H9 (cell line): ENCODE measurements around the gene SEMA4D. TPM values are rescaled to one million over a fixed set of nuclear protein-coding genes. Genes with fewer than 3 reads are reported as not detected.

Source experiments
- DNase-seq: peaks from one replicate; pipeline ENCODE4 v3.0.0-alpha.2; 2017
- H2AFZ ChIP-seq: one replicate; pipeline ENCODE4 v1.6.1; 2013; ENCODE audit warnings: mild to moderate bottlenecking, low read length, control low read depth, moderate library complexity
- H2AK5ac ChIP-seq: 2 replicates; pipeline ENCODE4 v1.6.1; 2013; ENCODE audit warnings: low read length, control low read depth, mixed read lengths; ENCODE audit not compliant: insufficient read length
- H2BK120ac ChIP-seq: one replicate; pipeline ENCODE4 v1.6.1; 2013; ENCODE audit warnings: low read depth, mild to moderate bottlenecking, low read length, control low read depth, inconsistent platforms; ENCODE audit not compliant: poor library complexity, severe bottlenecking
- H2BK12ac ChIP-seq: 2 replicates; pipeline ENCODE4 v1.6.1; 2013; ENCODE audit warnings: low read length, control low read depth, mixed read lengths, low read depth; ENCODE audit not compliant: insufficient read length
- H2BK15ac ChIP-seq: 2 replicates; pipeline ENCODE4 v1.6.1; 2013; ENCODE audit warnings: low read depth, low read length, control low read depth
- H2BK20ac ChIP-seq: one replicate; pipeline ENCODE4 v1.6.1; 2013; ENCODE audit warnings: low read depth, mild to moderate bottlenecking, low read length, control low read depth, inconsistent platforms; ENCODE audit not compliant: poor library complexity, severe bottlenecking
- H2BK5ac ChIP-seq: 2 replicates; pipeline ENCODE4 v1.6.1; 2013; ENCODE audit warnings: low read length, control low read depth, mixed read lengths; ENCODE audit not compliant: insufficient read length
- H3K14ac ChIP-seq: 2 replicates; pipeline ENCODE4 v1.6.1; 2013; ENCODE audit warnings: low read length, control low read depth; ENCODE audit not compliant: insufficient read depth
- H3K18ac ChIP-seq: 2 replicates; pipeline ENCODE4 v1.6.1; 2013; ENCODE audit warnings: low read depth, mild to moderate bottlenecking, mixed read lengths, low read length, control low read depth; ENCODE audit not compliant: insufficient read length
- H3K23ac ChIP-seq: 2 replicates; pipeline ENCODE4 v1.6.1; 2013; ENCODE audit warnings: low read length, control low read depth, mixed read lengths, low read depth; ENCODE audit not compliant: insufficient read length
- H3K23me2 ChIP-seq: 2 replicates; pipeline ENCODE4 v1.6.1; 2013; ENCODE audit warnings: low read depth, mild to moderate bottlenecking, mixed read lengths, low read length, control low read depth; ENCODE audit not compliant: insufficient read length, poor library complexity, severe bottlenecking
- H3K27ac ChIP-seq: 2 replicates; pipeline ENCODE4 v1.5.1; 2013; ENCODE audit warnings: low read length, control low read depth, mixed read lengths, low read depth; ENCODE audit not compliant: insufficient read length
- H3K27me3 ChIP-seq: 2 replicates; pipeline ENCODE4 v1.6.1; 2013; ENCODE audit warnings: low read length, control low read depth, inconsistent platforms; ENCODE audit not compliant: insufficient read depth
- H3K4ac ChIP-seq: 2 replicates; pipeline ENCODE4 v1.6.1; 2013; ENCODE audit warnings: low read depth, mild to moderate bottlenecking, control low read depth, inconsistent platforms, low read length, moderate library complexity
- H3K4me1 ChIP-seq: 2 replicates; pipeline ENCODE4 v1.6.1; 2013; ENCODE audit warnings: low read length, control low read depth, inconsistent platforms; ENCODE audit not compliant: insufficient read depth
- H3K4me2 ChIP-seq: 2 replicates; pipeline ENCODE4 v1.6.1; 2013; ENCODE audit warnings: low read length, control low read depth, mixed read lengths; ENCODE audit not compliant: insufficient read length, insufficient read depth
- H3K56ac ChIP-seq: 2 replicates; pipeline ENCODE4 v1.6.1; 2013; ENCODE audit warnings: low read depth, mild to moderate bottlenecking, mixed read lengths, low read length, control low read depth; ENCODE audit not compliant: insufficient read length
- H3K79me1 ChIP-seq: 2 replicates; pipeline ENCODE4 v1.6.1; 2013; ENCODE audit warnings: low read depth, mild to moderate bottlenecking, moderate library complexity, low read length, control low read depth, inconsistent platforms; ENCODE audit not compliant: insufficient read depth, poor library complexity, severe bottlenecking
- H3K79me2 ChIP-seq: 2 replicates; pipeline ENCODE4 v1.6.1; 2013; ENCODE audit warnings: low read length, control low read depth, inconsistent platforms; ENCODE audit not compliant: insufficient read depth
- H3K9ac ChIP-seq: 2 replicates; pipeline ENCODE4 v1.6.1; 2013; ENCODE audit warnings: low read length, control low read depth, mixed read lengths; ENCODE audit not compliant: insufficient read length; ENCODE audit errors: extremely low read depth
- H3K9me3 ChIP-seq: one replicate; pipeline ENCODE4 v1.6.1; 2013; ENCODE audit warnings: low read depth, low read length, inconsistent platforms; ENCODE audit not compliant: control insufficient read depth
- H3T11ph ChIP-seq: one replicate; pipeline ENCODE4 v1.6.1; 2013; ENCODE audit warnings: mild to moderate bottlenecking, low read length, control low read depth, inconsistent platforms
- H4K20me1 ChIP-seq: one replicate; pipeline ENCODE4 v1.6.1; 2013; ENCODE audit not compliant: control insufficient read depth, insufficient read length, insufficient read depth
- H4K5ac ChIP-seq: 2 replicates; pipeline ENCODE4 v1.6.1; 2013; ENCODE audit warnings: low read depth, mild to moderate bottlenecking, mixed read lengths, low read length, control low read depth; ENCODE audit not compliant: insufficient read length
- H4K8ac ChIP-seq: replicated peaks from 2 replicates; pipeline ENCODE4 v1.6.1; 2013; ENCODE audit warnings: low read length, control low read depth, mixed read lengths, low read depth; ENCODE audit not compliant: insufficient read length
- H4K91ac ChIP-seq: 2 replicates; pipeline ENCODE4 v1.6.1; 2013; ENCODE audit warnings: low read depth, mild to moderate bottlenecking, moderate library complexity, mixed read lengths, low read length, control low read depth; ENCODE audit not compliant: insufficient read length
- H3K27ac Mint-ChIP-seq, 3 experiments: 2 replicates in 2 of 3; 3 replicates in 1 of 3; pipeline ENCODE4 v1.8.0; 2020 to 2021; ENCODE audit warnings: mixed read lengths in 3 of 3, mild to moderate bottlenecking in 1 of 3, moderate library complexity in 1 of 3
- H3K27me3 Mint-ChIP-seq: 2 replicates; pipeline ENCODE4 v1.8.0; 2021; ENCODE audit warnings: low read depth, mild to moderate bottlenecking, moderate library complexity, mixed read lengths
- H3K36me3 Mint-ChIP-seq, 3 experiments: 2 replicates in 2 of 3; 3 replicates in 1 of 3; pipeline ENCODE4 v1.8.0; 2020 to 2021; ENCODE audit warnings: low read depth in 3 of 3, mixed read lengths in 3 of 3; ENCODE audit not compliant: insufficient read depth in 1 of 3
- H3K4me1 Mint-ChIP-seq, 2 experiments: 2 replicates each; pipeline ENCODE4 v1.8.0; 2020; ENCODE audit warnings: mixed read lengths in 2 of 2
- H3K4me3 Mint-ChIP-seq, 2 experiments: 2 replicates in 1 of 2; 3 replicates in 1 of 2; pipeline ENCODE4 v1.8.0; 2020 to 2021; ENCODE audit warnings: mild to moderate bottlenecking in 2 of 2, mixed read lengths in 2 of 2, moderate library complexity in 1 of 2
- H3K9me3 Mint-ChIP-seq, 2 experiments: 2 replicates in 1 of 2; 3 replicates in 1 of 2; pipeline ENCODE4 v1.8.0; 2020; ENCODE audit warnings: mild to moderate bottlenecking in 2 of 2, mixed read lengths in 2 of 2, moderate library complexity in 1 of 2
- CTCF ChIP-seq: fragments of 200-600 bp; sonication (generic); conservative IDR thresholded peaks from 3 replicates; pipeline ENCODE4 v1.8.0; 2021; ENCODE audit warnings: antibody characterized with exemption, mild to moderate bottlenecking
- WGBS: extraction: QIAGEN DNeasy Blood & Tissue Kit; methylation state at CpG from one replicate; pipeline ENCODE4 v1.1.7; 2013; ENCODE audit warnings: missing lambda C conversion rate, low lambda C conversion rate, mixed read lengths; ENCODE audit not compliant: insufficient read length; ENCODE audit errors: extremely low coverage; 5-methylcytosine and 5-hydroxymethylcytosine counted together
- total RNA-seq: library from RNA; stranded (reverse); gene quantifications from 2 replicates; pipeline ENCODE4 v1.2.1, GENCODE V29; 2021

The SEMA4D gene
- total RNA-seq, 1 experiment from 2014 or later: 47.2 TPM

- Mint-ChIP-seq H3K4me1 (peaks cover 12 to 16% of the 10 kb centered on the region in 2 experiments), H3K9me3 (peaks cover 15 to 17% of the 10 kb centered on the region in 2 experiments), H3K27ac (no peak overlapping the region; a peak in 1 of 7 replicates), H3K27me3 (peaks cover 8% of the 10 kb centered on the region), H3K4me3 (no peak overlapping the region), H3K36me3 (peaks cover 4 to 17% (median 12%) of the 10 kb centered on the region in 3 experiments; a peak in 6 of 7 replicates)
- TF ChIP-seq CTCF: no peak
- DNase-seq: no peak
- no peak overlapping the region for H3K23ac ChIP-seq
- H3K27ac ChIP-seq: no peak overlapping the region
- no peak overlapping the region for H4K5ac ChIP-seq
- no peak overlapping the region for H4K91ac ChIP-seq
- no peaks in the 10 kb centered on the region for H3K79me2 ChIP-seq
- H3K4ac ChIP-seq: no peak overlapping the region
- no peaks in the 10 kb centered on the region for H3K23me2 ChIP-seq
- no peaks in the 10 kb centered on the region for H4K20me1 ChIP-seq
- H2BK120ac ChIP-seq: no peak overlapping the region
- H2BK5ac ChIP-seq: no peak overlapping the region
- H2AK5ac ChIP-seq: no peak overlapping the region
- no peak overlapping the region for H2AFZ ChIP-seq
- H3K56ac ChIP-seq: no peak overlapping the region
- H2BK20ac ChIP-seq: no peak overlapping the region
- no peak overlapping the region for H4K8ac ChIP-seq
- H3K9ac ChIP-seq: no peak overlapping the region
- no peaks in the 10 kb centered on the region for H3K27me3 ChIP-seq
- no peak overlapping the region for H2BK12ac ChIP-seq
- H3K18ac ChIP-seq: no peak overlapping the region
- peaks cover 2% of the 10 kb centered on the region; the same call in 1 of the 2 replicates for H3K4me1 ChIP-seq
- no CpG with 5 or more reads among the region's 3 CpGs for WGBS
- no peak overlapping the region for H2BK15ac ChIP-seq
- no peaks in the 10 kb centered on the region for H3K9me3 ChIP-seq
- no peaks in the 10 kb centered on the region for H3K79me1 ChIP-seq
- H3K4me2 ChIP-seq: no peak overlapping the region
- no peak overlapping the region for H3K14ac ChIP-seq
- H3T11ph ChIP-seq: no peak overlapping the region
Measured at GRCh38 chr9:89541798-89542197, 43.9 kb upstream of the SEMA4D start.
